ENCODE measurements around the gene RIMBP2. TPM values are rescaled to one million over a fixed set of nuclear protein-coding genes. Genes with fewer than 3 reads are reported as not detected.

The RIMBP2 gene
- total and polyA plus RNA-seq, 4 donors: 0.05 to 2.9 (median 0.95) TPM

GRCh38 chr12:130640901-130641300, 75.2 kb downstream of the RIMBP2 start:
- Histone ChIP-seq H3K36me3 (ENCODE audit: control insufficient read depth in 4 of 4, insufficient read depth in 4 of 4, low read length in 4 of 4) (no peaks in the 10 kb centered on the region), H3K9me3 (ENCODE audit: control insufficient read depth in 4 of 4, insufficient read depth in 3 of 4, low read length in 3 of 4) (no peaks in the 10 kb centered on the region), H3K4me3 (no peak overlapping the region), H3K4me1 (ENCODE audit: control insufficient read depth in 5 of 5, insufficient read depth in 5 of 5, low read length in 5 of 5) (no peaks in the 10 kb centered on the region), H3K27me3 (ENCODE audit: control insufficient read depth in 3 of 3, insufficient read depth in 3 of 3, low read length in 2 of 3) (no peaks in the 10 kb centered on the region), H3K9ac (ENCODE audit: insufficient read depth in 1 of 2, low read length in 2 of 2) (no peak overlapping the region), H3K27ac (ENCODE audit: low read depth in 1 of 2, low read length in 1 of 2) (no peak overlapping the region)
- DNase-seq (no peak), ATAC-seq (ENCODE audit: insufficient read depth, low FRiP score) (no peak)
- no peak for TF ChIP-seq CTCF (IDR thresholded peaks at IDR 0.05; ENCODE audit: control extremely low read depth, extremely low read depth)
- 88 to 93% methylated on average over 11 of the region's 11 CpGs for WGBS, 2 donors

- Histone ChIP-seq H3K27ac (ENCODE audit: low read depth in 1 of 2, low read length in 1 of 2) (no peak overlapping the region), H3K4me3 (no peak overlapping the region), H3K36me3 (ENCODE audit: control insufficient read depth in 4 of 4, insufficient read depth in 4 of 4, low read length in 4 of 4) (no peaks in the 10 kb centered on the region), H3K4me1 (ENCODE audit: control insufficient read depth in 5 of 5, insufficient read depth in 5 of 5, low read length in 5 of 5) (no peaks in the 10 kb centered on the region), H3K9me3 (ENCODE audit: control insufficient read depth in 4 of 4, insufficient read depth in 3 of 4, low read length in 3 of 4) (no peaks in the 10 kb centered on the region), H3K9ac (ENCODE audit: insufficient read depth in 1 of 2, low read length in 2 of 2) (no peak overlapping the region), H3K27me3 (ENCODE audit: control insufficient read depth in 3 of 3, insufficient read depth in 3 of 3, low read length in 2 of 3) (no peaks in the 10 kb centered on the region)
- TF ChIP-seq CTCF (IDR thresholded peaks at IDR 0.05; ENCODE audit: control extremely low read depth, extremely low read depth): no peak
- ATAC-seq (ENCODE audit: insufficient read depth, low FRiP score): no peak
- WGBS, 2 donors: 85 to 90% methylated on average over 11 of the region's 11 CpGs
- no peak for DNase-seq
These were observed 75.6 kb downstream of the RIMBP2 start for GRCh38 chr12:130640496-130640895.

GRCh38 chr12:130639476-130640424, 76.3 kb downstream of the RIMBP2 start:
- WGBS, 2 donors: 63 to 72% methylated on average over 18 of the region's 18 CpGs
- TF ChIP-seq CTCF (IDR thresholded peaks at IDR 0.05; ENCODE audit: control extremely low read depth, extremely low read depth): no peak
- DNase-seq: no peak
- ATAC-seq (ENCODE audit: insufficient read depth, low FRiP score): no peak
- Histone ChIP-seq H3K36me3 (ENCODE audit: control insufficient read depth in 4 of 4, insufficient read depth in 4 of 4, low read length in 4 of 4) (no peaks in the 10 kb centered on the region), H3K27ac (ENCODE audit: low read depth in 1 of 2, low read length in 1 of 2) (no peak overlapping the region), H3K9ac (ENCODE audit: insufficient read depth in 1 of 2, low read length in 2 of 2) (no peak overlapping the region), H3K9me3 (ENCODE audit: control insufficient read depth in 4 of 4, insufficient read depth in 3 of 4, low read length in 3 of 4) (no peaks in the 10 kb centered on the region), H3K27me3 (ENCODE audit: control insufficient read depth in 3 of 3, insufficient read depth in 3 of 3, low read length in 2 of 3) (no peaks in the 10 kb centered on the region), H3K4me1 (ENCODE audit: control insufficient read depth in 5 of 5, insufficient read depth in 5 of 5, low read length in 5 of 5) (no peaks in the 10 kb centered on the region), H3K4me3 (no peak overlapping the region)

Measured in lung (tissue), 12 donors.